ENCODE data around the gene CD302.

GRCh38 chr2:159737292-159737916 lies 60.6 kb downstream of the CD302 start:
- TF ChIP-seq CTCF (conservative IDR thresholded peaks at IDR 0.05; ENCODE audit: low read depth, low read length): no peak
- TF ChIP-seq POLR2A (IDR thresholded peaks at IDR 0.05; ENCODE audit: low read depth, low read length): no peak
- TF ChIP-seq RCOR1 (IDR thresholded peaks at IDR 0.05; ENCODE audit: insufficient replicate concordance, low read length): no peak
